Gastroesophageal sphincter (tissue), 4 donors: Measurements from ENCODE around the gene MYH14. TPM values are rescaled to one million over a fixed set of nuclear protein-coding genes. Genes with fewer than 3 reads are reported as not detected.
"Not testable (repeated sequence)": the region's sequence is repeated elsewhere in the genome, so short reads cannot be mapped to it uniquely, and the experiment has no call there.

Source experiments
- ATAC-seq: fragments of 150-250 bp; one replicate; pipeline ENCODE4 v1.9.1; 2016; ENCODE audit warnings: mild to moderate bottlenecking, moderate library complexity
- H3K27ac ChIP-seq, 4 donors: fragments of 200-600 bp; sonication (generic) in 3 of 4; 1 replicate in 3 of 4; 2 replicates in 1 of 4; pipeline ENCODE4 v1.5.1; 2016 to 2019
- H3K27me3 ChIP-seq: fragments of 200-600 bp; sonication (generic); one replicate; pipeline ENCODE4 v1.5.1; 2019
- H3K36me3 ChIP-seq, 2 donors: fragments of 200-600 bp; sonication (generic); one replicate each; pipeline ENCODE4 v1.5.1; 2019; ENCODE audit warnings: control low read depth in 1 of 2
- H3K4me1 ChIP-seq, 3 donors: fragments of 200-600 bp; sonication (generic); 1 replicate in 2 of 3; 2 replicates in 1 of 3; pipeline ENCODE4 v1.5.1; 2016 to 2019; ENCODE audit warnings: control low read depth in 2 of 3
- H3K4me3 ChIP-seq, 2 donors: fragments of 200-600 bp; sonication (generic); one replicate each; pipeline ENCODE4 v1.5.1; 2019; ENCODE audit warnings: mild to moderate bottlenecking in 1 of 2, moderate library complexity in 1 of 2
- H3K9me3 ChIP-seq, 3 donors: fragments of 200-600 bp; sonication (generic); one replicate each; pipeline ENCODE4 v1.5.1; 2017 to 2019; ENCODE audit warnings: control low read depth in 2 of 3
- EP300 ChIP-seq: sonication (generic); formaldehyde crosslinking; IDR thresholded peaks from one replicate; pipeline ENCODE4 v1.6.1; 2017; ENCODE audit warnings: antibody characterized with exemption, mild to moderate bottlenecking
- POLR2A ChIP-seq, 2 donors: fragments of 450-650 bp; IDR thresholded peaks; one replicate each; pipeline ENCODE4 v1.6.1; 2017; ENCODE audit warnings: antibody characterized with exemption in 2 of 2, mild to moderate bottlenecking in 2 of 2, moderate library complexity in 1 of 2
- POLR2AphosphoS5 ChIP-seq: sonication (generic); formaldehyde crosslinking; IDR thresholded peaks from one replicate; pipeline ENCODE4 v1.6.1; 2017; ENCODE audit warnings: antibody characterized with exemption
- WGBS, 2 donors: methylation state at CpG; one replicate each; pipeline ENCODE4 v1.1.5; 2018; ENCODE audit warnings: low coverage in 1 of 2; 5-methylcytosine and 5-hydroxymethylcytosine counted together
- total RNA-seq, 4 donors: library from RNA; depleted of rRNA; stranded (reverse); fragments of >200 nt; gene quantifications; one replicate each; pipeline ENCODE4 v1.1.0, GENCODE V29; 2016
- TF ChIP-seq, protein P1 (sequence below), 4 experiments: fragments of 200-600 bp in 2 of 4; fragments of 450-650 bp in 2 of 4; sonication (generic) in 1 of 4; IDR thresholded peaks; one replicate each; pipeline ENCODE4 v1.5.1; 2017 to 2019; ENCODE audit warnings: antibody characterized with exemption in 4 of 4, mild to moderate bottlenecking in 2 of 4, moderate library complexity in 2 of 4

The MYH14 gene
- total RNA-seq, 4 donors from 2014 or later, result 3.5 to 10.0 (median 6.1) TPM

DNA sequence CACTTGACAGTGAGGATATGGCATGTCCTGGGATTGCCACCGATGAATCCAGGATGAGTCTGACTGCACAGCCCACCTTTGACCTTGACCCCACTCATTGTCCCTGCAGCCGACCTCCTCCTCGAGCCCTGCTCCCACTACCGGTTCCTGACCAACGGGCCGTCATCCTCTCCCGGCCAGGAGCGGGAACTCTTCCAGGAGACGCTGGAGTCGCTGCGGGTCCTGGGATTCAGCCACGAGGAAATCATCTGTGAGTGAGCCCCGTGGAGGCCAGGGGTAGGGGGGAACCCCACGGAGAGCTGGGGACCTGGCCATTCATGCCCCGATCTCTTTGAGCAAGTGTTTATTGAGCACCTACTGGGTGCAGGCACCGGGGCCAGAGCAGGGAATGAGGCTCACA, 28.4 kb downstream of the MYH14 start:
- TF ChIP-seq POLR2AphosphoS5 (no peak), POLR2A (IDR thresholded peaks at IDR 0.05) (no peak), EP300 (no peak)
- TF ChIP-seq, protein P1, sequence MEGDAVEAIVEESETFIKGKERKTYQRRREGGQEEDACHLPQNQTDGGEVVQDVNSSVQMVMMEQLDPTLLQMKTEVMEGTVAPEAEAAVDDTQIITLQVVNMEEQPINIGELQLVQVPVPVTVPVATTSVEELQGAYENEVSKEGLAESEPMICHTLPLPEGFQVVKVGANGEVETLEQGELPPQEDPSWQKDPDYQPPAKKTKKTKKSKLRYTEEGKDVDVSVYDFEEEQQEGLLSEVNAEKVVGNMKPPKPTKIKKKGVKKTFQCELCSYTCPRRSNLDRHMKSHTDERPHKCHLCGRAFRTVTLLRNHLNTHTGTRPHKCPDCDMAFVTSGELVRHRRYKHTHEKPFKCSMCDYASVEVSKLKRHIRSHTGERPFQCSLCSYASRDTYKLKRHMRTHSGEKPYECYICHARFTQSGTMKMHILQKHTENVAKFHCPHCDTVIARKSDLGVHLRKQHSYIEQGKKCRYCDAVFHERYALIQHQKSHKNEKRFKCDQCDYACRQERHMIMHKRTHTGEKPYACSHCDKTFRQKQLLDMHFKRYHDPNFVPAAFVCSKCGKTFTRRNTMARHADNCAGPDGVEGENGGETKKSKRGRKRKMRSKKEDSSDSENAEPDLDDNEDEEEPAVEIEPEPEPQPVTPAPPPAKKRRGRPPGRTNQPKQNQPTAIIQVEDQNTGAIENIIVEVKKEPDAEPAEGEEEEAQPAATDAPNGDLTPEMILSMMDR (IDR thresholded peaks at IDR 0.05), result no peak
- Histone ChIP-seq H3K4me3 (no peak overlapping the region), H3K27ac (no peak overlapping the region), H3K4me1 (no peaks in the 10 kb centered on the region), H3K27me3 (peaks cover 52% of the 10 kb centered on the region), H3K36me3 (peaks cover 0 to 4% of the 10 kb centered on the region in 2 donors), H3K9me3 (no peaks in the 10 kb centered on the region)
- ATAC-seq, result no peak
- 73% methylated on average over 2 of the region's 16 CpGs; no CpG with 5 or more reads in 1 of the 2 donors for WGBS, 2 donors

DNA sequence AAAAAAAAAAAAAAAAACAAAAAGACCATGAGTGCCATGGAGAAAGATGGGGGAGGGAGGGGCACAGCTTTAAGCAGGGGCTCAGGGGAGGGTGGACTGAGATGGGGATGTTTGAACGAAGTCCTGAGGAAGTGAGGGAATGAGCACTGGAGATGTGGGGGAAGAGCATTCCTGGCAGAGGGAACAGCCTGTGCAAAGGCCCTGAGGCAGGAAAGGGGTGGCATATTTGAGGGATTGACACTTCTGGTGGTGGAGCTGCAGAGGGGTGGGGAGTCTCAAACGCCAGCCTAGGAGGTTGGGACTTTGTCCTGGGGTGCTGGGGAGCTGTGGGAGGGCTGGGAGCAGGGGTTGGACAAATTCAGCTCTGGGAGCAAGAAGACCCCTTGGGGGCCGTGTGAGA, 29.2 kb downstream of the MYH14 start:
- Histone ChIP-seq H3K4me1 (no peaks in the 10 kb centered on the region), H3K27ac (no peak overlapping the region), H3K4me3 (no peak overlapping the region), H3K9me3 (no peaks in the 10 kb centered on the region), H3K36me3 (peaks cover 0 to 4% of the 10 kb centered on the region in 2 donors), H3K27me3 (peaks cover 50% of the 10 kb centered on the region)
- no peak for ATAC-seq
- TF ChIP-seq, protein P1 (IDR thresholded peaks at IDR 0.05), result no peak
- TF ChIP-seq POLR2A (IDR thresholded peaks at IDR 0.05) (no peak), POLR2AphosphoS5 (no peak), EP300 (no peak)
- 37 to 60% methylated on average over 1 to 2 of the region's 3 CpGs for WGBS, 2 donors

DNA sequence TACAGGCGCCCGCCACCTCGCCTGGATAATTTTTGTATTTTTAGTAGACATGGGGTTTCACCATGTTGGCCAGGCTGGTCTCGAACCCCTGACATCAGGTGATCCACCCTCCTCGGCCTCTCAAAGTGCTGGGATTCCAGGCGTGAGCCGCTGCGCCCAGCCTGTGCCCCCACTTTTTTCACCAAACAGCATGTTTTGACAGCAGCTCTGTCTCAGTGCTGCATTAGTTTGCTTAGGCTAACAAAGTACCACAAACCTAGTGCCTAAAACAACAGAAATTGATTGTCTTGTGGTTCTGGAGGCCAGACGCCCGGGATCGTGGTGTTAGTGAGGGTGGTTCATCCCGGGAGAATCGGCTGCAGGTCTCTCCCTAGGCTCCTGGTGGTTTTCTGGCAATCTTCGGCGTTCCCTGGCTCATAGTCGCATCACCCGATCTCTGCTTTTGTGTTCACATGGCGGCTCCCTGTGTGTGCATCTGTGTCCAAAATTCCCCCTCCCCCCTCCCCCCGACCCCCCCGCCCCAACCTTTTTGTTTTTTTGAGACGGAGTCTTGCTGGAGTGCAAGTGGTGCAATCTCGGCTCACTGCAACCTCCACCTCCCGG, 30.0 kb downstream of the MYH14 start:
- Histone ChIP-seq H3K9me3 (no peaks in the 10 kb centered on the region), H3K27me3 (peaks cover 48% of the 10 kb centered on the region), H3K27ac (no peak overlapping the region), H3K4me1 (no peaks in the 10 kb centered on the region), H3K36me3 (peaks cover 0 to 4% of the 10 kb centered on the region in 2 donors), H3K4me3 (no peak overlapping the region)
- no peak for TF ChIP-seq POLR2AphosphoS5
- TF ChIP-seq POLR2A (IDR thresholded peaks at IDR 0.05), result no peak
- no peak for TF ChIP-seq EP300
- TF ChIP-seq, protein P1 (IDR thresholded peaks at IDR 0.05), result no peak
- WGBS, 2 donors, result 25 to 79% methylated on average over 4 to 10 of the region's 23 CpGs
- no peak for ATAC-seq

DNA sequence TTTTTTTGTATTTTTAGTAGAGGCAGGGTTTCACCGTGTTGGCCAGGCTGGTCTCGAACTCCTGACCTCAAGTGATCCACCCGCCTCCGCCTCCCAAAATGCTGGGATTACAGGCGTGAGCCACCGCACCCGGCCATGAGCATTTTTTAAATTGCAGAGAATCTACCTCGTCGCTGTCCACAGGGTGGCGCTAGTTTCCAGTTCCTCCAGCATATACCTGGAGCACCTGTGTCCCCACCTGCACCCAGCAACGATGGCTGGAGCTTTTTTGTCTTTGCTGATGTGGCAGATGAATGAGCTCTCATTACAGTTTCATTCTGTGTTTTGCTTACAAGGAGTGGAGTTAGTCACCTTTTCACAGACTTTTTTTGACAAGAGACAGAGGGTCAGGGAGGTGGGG, 34.1 kb downstream of the MYH14 start:
- not testable (repeated sequence) for H3K4me3 ChIP-seq, ATAC-seq, H3K36me3 ChIP-seq, H3K4me1 ChIP-seq, H3K27ac ChIP-seq, H3K9me3 ChIP-seq
- 17 to 52% methylated on average over 5 to 7 of the region's 11 CpGs for WGBS, 2 donors
- peaks cover 42% of the 10 kb centered on the region for H3K27me3 ChIP-seq

GRCh38 chr19:50238043-50238442, 34.6 kb downstream of the MYH14 start:
- H3K27ac ChIP-seq, result no peak overlapping the region
- H3K27me3 ChIP-seq, result peaks cover 37% of the 10 kb centered on the region
- H3K9me3 ChIP-seq, result no peaks in the 10 kb centered on the region
- TF ChIP-seq POLR2AphosphoS5 (no peak), POLR2A (IDR thresholded peaks at IDR 0.05) (no peak)
- TF ChIP-seq, protein P1 (IDR thresholded peaks at IDR 0.05), result no peak
- no peak for ATAC-seq
- WGBS, 2 donors, result 74% methylated on average over 2 of the region's 4 CpGs; no CpG with 5 or more reads in 1 of the 2 donors
- H3K4me3 ChIP-seq, result no peak overlapping the region
- no peaks in the 10 kb centered on the region for H3K36me3 ChIP-seq
- H3K4me1 ChIP-seq, result no peaks in the 10 kb centered on the region
